Measurements from ENCODE around the gene RPAP3. TPM values are rescaled to one million over a fixed set of nuclear protein-coding genes. Genes with fewer than 3 reads are reported as not detected.

Gene RPAP3
- total and polyA plus RNA-seq, 9 of the 15 experiments (the other 6 are each of a cell fraction or from before 2014, with no cell fraction given): 40.0 to 92.1 (median 54.1) TPM

GRCh38 chr12:47742253-47742825, 36.5 kb upstream of the RPAP3 start (continued):
- TF ChIP-seq NR0B1 (IDR thresholded peaks at IDR 0.05; ENCODE audit: partially characterized antibody) (no peak), TARDBP (IDR thresholded peaks at IDR 0.05) (no peak), CREB1 (IDR thresholded peaks at IDR 0.05) (no peak), CREB1 (CRISPR knock-in tag; IDR thresholded peaks at IDR 0.05) (no peak), TAF7 (tag; IDR thresholded peaks at IDR 0.05) (no peak), MLX (CRISPR knock-in tag; conservative IDR thresholded peaks at IDR 0.05) (no peak), ETV6 (IDR thresholded peaks at IDR 0.05; ENCODE audit: borderline replicate concordance in 1 of 2, low read depth in 2 of 2, low read length in 1 of 2) (no peak), ETV6 (CRISPR knock-in tag; IDR thresholded peaks at IDR 0.05; ENCODE audit: borderline replicate concordance) (no peak), LEF1 (IDR thresholded peaks at IDR 0.05) (no peak), FOXJ2 (tag; IDR thresholded peaks at IDR 0.05) (0 out of 2 replicates have a peak, but pooled peaks have one; percentile 45), RREB1 (CRISPR knock-in tag; IDR thresholded peaks at IDR 0.05) (no peak), KDM5B (IDR thresholded peaks at IDR 0.05; ENCODE audit: insufficient replicate concordance, low read depth, low read length) (no peak), RBM25 (IDR thresholded peaks at IDR 0.05; ENCODE audit: low read depth, low read length, severe bottlenecking) (peak; percentile 90), HSF4 (CRISPR knock-in tag; IDR thresholded peaks at IDR 0.05; ENCODE audit: borderline replicate concordance) (no peak), BMI1 (IDR thresholded peaks at IDR 0.05; ENCODE audit: low read length) (no peak), SREBF1 (IDR thresholded peaks at IDR 0.05; ENCODE audit: borderline replicate concordance, low read depth, low read length) (no peak), NR1H2 (CRISPR knock-in tag; IDR thresholded peaks at IDR 0.05) (no peak), RAD51 (IDR thresholded peaks at IDR 0.05; ENCODE audit: borderline replicate concordance, low read depth) (no peak), FOSL1 (tag; conservative IDR thresholded peaks at IDR 0.05) (no peak), BHLHE40 (IDR thresholded peaks at IDR 0.05; ENCODE audit: low read length) (no peak), RBM14 (IDR thresholded peaks at IDR 0.05; ENCODE audit: borderline replicate concordance, insufficient read depth, low read depth, low read length) (no peak), TEAD2 (tag; IDR thresholded peaks at IDR 0.05) (no peak), FOXK2 (conservative IDR thresholded peaks at IDR 0.05 in 1 of 2, IDR thresholded peaks at IDR 0.05 in 1 of 2; ENCODE audit: low read depth in 2 of 2) (no peak)

Data from K562 (cell line).